Fibroblast of pulmonary artery (primary cell): ENCODE results near the gene MBTD1.

Experiments
- DNase-seq: peaks from one replicate; pipeline ENCODE4 v3.0.0-alpha.2; 2010; ENCODE audit warnings: low read depth
- H3K4me3 ChIP-seq: replicated peaks from 2 replicates; pipeline ENCODE4 v1.5.1; 2011; ENCODE audit warnings: low read depth, mild to moderate bottlenecking, control low read depth, low read length, moderate library complexity
- TF ChIP-seq, protein P1 (sequence below): IDR thresholded peaks from 2 replicates; pipeline ENCODE4 v1.5.1; 2011; ENCODE audit warnings: mild to moderate bottlenecking, control low read depth, low read length, inconsistent platforms; ENCODE audit errors: missing control alignments

The MBTD1 gene

DNA sequence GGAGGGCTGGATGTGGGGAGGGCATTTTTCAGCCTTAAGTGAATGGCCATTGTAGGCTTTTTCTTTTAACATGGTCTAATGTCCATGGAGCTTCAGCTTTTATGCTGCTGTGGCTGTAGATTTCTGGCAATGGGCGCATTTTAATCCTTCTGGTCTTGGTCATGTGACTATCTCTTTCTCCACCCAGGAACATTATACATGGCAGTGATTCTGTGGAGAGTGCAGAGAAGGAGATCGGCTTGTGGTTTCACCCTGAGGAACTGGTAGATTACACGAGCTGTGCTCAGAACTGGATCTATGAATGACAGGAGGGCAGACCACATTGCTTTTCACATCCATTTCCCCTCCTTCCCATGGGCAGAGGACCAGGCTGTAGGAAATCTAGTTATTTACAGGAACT lies 98.3 kb downstream of the MBTD1 start:
- TF ChIP-seq, protein P1, sequence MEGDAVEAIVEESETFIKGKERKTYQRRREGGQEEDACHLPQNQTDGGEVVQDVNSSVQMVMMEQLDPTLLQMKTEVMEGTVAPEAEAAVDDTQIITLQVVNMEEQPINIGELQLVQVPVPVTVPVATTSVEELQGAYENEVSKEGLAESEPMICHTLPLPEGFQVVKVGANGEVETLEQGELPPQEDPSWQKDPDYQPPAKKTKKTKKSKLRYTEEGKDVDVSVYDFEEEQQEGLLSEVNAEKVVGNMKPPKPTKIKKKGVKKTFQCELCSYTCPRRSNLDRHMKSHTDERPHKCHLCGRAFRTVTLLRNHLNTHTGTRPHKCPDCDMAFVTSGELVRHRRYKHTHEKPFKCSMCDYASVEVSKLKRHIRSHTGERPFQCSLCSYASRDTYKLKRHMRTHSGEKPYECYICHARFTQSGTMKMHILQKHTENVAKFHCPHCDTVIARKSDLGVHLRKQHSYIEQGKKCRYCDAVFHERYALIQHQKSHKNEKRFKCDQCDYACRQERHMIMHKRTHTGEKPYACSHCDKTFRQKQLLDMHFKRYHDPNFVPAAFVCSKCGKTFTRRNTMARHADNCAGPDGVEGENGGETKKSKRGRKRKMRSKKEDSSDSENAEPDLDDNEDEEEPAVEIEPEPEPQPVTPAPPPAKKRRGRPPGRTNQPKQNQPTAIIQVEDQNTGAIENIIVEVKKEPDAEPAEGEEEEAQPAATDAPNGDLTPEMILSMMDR, result no peak
- H3K4me3 ChIP-seq, result no peak overlapping the region

DNA sequence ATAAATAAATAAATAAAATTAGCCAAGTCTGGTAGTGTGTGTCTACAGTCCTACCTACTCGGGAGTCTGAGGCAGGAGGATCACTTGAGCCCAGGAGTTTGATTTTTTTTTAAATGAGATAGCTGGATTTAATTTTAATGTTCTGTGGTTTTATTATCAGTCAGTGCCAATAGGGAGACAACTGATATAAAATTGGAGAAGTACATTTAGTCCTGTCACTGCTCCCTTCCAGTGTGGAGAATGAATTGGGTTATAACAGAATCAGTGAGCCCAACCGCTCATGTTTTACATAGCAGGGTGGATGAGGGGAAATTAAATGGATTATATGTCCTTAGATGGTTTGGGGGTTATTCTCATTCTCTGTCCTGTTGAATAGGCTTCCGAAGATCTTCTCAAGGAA lies 100.2 kb downstream of the MBTD1 start:
- TF ChIP-seq, protein P1, result no peak
- no peak for DNase-seq
- no peak overlapping the region for H3K4me3 ChIP-seq

More for the DNA sequence above, 98.3 kb downstream of the MBTD1 start:
- no peak for DNase-seq

DNA sequence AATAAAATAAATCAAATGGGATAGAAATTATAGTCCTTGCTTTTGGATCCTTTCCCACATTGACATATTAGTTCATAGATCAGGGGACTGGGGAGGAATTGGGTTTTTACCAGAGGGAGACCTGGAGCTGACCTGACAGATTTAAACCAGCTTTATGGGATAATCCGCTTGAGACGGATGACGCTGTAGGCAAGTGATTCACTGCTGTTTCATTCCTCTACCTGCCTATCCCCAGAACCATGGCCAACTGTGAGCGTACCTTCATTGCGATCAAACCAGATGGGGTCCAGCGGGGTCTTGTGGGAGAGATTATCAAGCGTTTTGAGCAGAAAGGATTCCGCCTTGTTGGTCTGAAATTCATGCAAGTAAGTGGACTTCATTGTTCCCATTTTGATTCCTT lies 104.4 kb downstream of the MBTD1 start:
- TF ChIP-seq, protein P1, result no peak
- DNase-seq, result no peak

GRCh38 chr17:51154176-51154575 lies 105.7 kb downstream of the MBTD1 start:
- DNase-seq, result no peak
- H3K4me3 ChIP-seq, result peak overlapping the region; percentile 94

More for the DNA sequence above, 104.4 kb downstream of the MBTD1 start:
- no peak overlapping the region for H3K4me3 ChIP-seq

DNA sequence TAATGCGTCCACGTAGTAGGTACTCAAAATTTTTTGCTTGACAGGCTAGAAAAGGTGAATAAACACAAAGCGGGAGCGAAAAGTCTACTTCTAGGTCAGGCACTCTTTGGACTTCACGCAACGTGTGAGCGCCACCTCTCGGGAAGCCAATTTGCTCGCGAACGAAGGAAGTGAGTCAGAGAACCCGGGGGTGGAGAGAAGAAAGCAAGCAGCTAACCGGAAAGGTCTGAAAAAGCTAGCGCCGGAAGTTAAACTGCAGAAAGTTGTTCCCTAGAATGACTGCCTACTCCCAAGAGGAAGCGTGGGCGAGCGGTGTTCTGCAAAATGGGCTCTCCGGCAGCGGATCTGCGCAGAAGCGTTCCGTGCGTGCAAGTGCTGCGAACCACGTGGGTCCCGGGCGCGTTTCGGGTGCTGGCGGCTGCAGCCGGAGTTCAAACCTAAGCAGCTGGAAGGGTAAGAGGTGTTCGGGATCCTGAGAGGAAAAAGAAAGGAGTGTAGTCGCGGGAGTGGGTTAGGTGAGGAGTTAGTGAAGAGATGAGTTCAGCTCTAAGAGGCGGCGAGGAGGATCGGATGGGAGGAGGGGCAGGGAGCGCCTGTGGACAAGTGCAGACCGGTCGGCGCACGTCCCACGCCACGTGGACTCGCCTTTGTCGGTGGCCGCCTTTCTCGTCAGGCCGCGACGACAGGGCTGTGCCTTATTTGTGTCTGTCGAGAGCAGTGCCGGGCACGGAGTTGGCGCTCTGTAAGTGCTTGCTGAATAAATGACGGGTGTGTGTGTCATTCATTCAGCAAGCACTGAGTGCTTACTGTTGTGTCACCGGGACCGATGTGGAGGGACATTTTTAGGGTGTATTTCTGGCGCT lies 106.4 kb downstream of the MBTD1 start, which contains the start of gene NME1:
Gene NME1 (plus strand): TSS at position 350 of the 863 bp plus-strand sequence. CDS start 2,096 bp downstream, outside the sequence.
- TF ChIP-seq, protein P1, result peak; percentile 76
- peak; percentile 100 for DNase-seq
- peak within 1 kb of the TSS; percentile 94 for H3K4me3 ChIP-seq

More at GRCh38 chr17:51154176-51154575, 105.7 kb downstream of the MBTD1 start:
- TF ChIP-seq, protein P1, result no peak

DNA sequence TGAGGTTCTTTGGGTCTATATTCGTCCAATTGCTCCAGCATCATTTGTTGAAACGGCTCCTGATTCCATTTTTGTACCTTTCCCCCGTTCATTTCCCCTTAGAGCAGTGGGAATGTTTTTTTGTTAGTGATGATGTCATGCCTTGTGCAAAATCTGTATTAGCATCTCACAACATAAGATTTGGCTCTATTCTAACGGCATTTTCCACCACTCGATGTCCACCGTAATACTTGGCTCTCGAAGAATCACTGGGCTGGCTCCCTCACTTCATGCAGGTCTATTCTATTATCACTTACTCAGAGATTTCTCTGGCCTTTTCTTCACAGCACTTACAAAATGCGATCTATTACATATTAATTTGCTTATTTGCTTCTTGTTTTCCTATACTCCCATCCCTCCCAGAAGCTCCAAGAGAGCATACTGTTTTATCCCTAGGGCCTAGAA lies 107.1 kb downstream of the MBTD1 start:
- TF ChIP-seq, protein P1, result no peak
- peak overlapping the region; percentile 52 for H3K4me3 ChIP-seq
- peak; percentile 50 for DNase-seq
